H1 (cell line): ENCODE measurements around the gene UNC13C. TPM values are rescaled to one million over a fixed set of nuclear protein-coding genes. Genes with fewer than 3 reads are reported as not detected.

Experiments used
- CTCF ChIA-PET: fragments of 300-600 bp; sonication (Branson Sonifier 250); formaldehyde crosslinking; loops from one replicate; lab custom pipeline; 2021; ENCODE audit not compliant: partially characterized antibody; lab: Charles Lee
- POLR2A ChIA-PET: fragments of 300-600 bp; sonication (Branson Sonifier 250); formaldehyde crosslinking; loops from one replicate; lab custom pipeline; 2021; ENCODE audit warnings: inconsistent platforms; ENCODE audit not compliant: partially characterized antibody; lab: Charles Lee
- DNase-seq, 2 experiments: peaks; one replicate each; pipeline versions ENCODE4 v3.0.0 to v3.0.0-alpha.2; 2010 to 2022; ENCODE audit warnings: low spot score in 2 of 2, low read depth in 1 of 2, mixed read lengths in 1 of 2
- FAIRE-seq: peaks from 2 replicates; lab custom pipeline; 2011; peaks lifted over from hg19 to GRCh38; lab: Jason Lieb, UNC
- H2AFZ ChIP-seq: 2 replicates; pipeline ENCODE4 v1.8.1; 2012; ENCODE audit warnings: low read length, inconsistent platforms
- H2AK5ac ChIP-seq: 2 replicates; pipeline ENCODE4 v1.6.1; 2013; ENCODE audit warnings: low read depth, low read length
- H2BK120ac ChIP-seq: replicated peaks from 2 replicates; pipeline ENCODE3; 2013; ENCODE audit warnings: low read depth, low read length, inconsistent platforms
- H2BK12ac ChIP-seq: 2 replicates; pipeline ENCODE4 v1.6.1; 2013; ENCODE audit warnings: low read depth, low read length
- H2BK15ac ChIP-seq: 2 replicates; pipeline ENCODE4 v1.6.1; 2013; ENCODE audit warnings: low read length
- H2BK20ac ChIP-seq: 2 replicates; pipeline ENCODE4 v1.6.1; 2013; ENCODE audit warnings: low read length
- H2BK5ac ChIP-seq: 2 replicates; pipeline ENCODE4 v1.6.1; 2013; ENCODE audit warnings: low read depth, low read length
- H3K14ac ChIP-seq: 2 replicates; pipeline ENCODE4 v1.6.1; 2013; ENCODE audit warnings: inconsistent platforms; ENCODE audit not compliant: insufficient read length
- H3K18ac ChIP-seq: 2 replicates; pipeline ENCODE4 v1.6.1; 2013; ENCODE audit warnings: low read length; ENCODE audit errors: extremely low read depth
- H3K23ac ChIP-seq: 2 replicates; pipeline ENCODE4 v1.6.1; 2013; ENCODE audit warnings: inconsistent platforms; ENCODE audit not compliant: insufficient read length
- H3K23me2 ChIP-seq: 2 replicates; pipeline ENCODE4 v1.6.1; 2013; ENCODE audit warnings: low read depth, low read length
- H3K27ac ChIP-seq: 2 replicates; pipeline ENCODE4 v1.6.1; 2011; ENCODE audit warnings: low read depth, low read length, inconsistent platforms
- H3K27me3 ChIP-seq, 4 experiments: replicated peaks in 1 of 4; 1 replicate in 1 of 4; 2 replicates in 3 of 4; pipeline versions ENCODE4 v1.6.1 to v1.8.1; 2011 to 2013; ENCODE audit warnings: low read length in 3 of 4, mild to moderate bottlenecking in 3 of 4, inconsistent platforms in 2 of 4, mixed read lengths in 2 of 4, moderate library complexity in 1 of 4; ENCODE audit not compliant: control insufficient read depth in 3 of 4, insufficient read depth in 3 of 4; ENCODE audit errors: extremely low read depth in 1 of 4
- H3K36me3 ChIP-seq, 4 experiments: 2 replicates each; pipeline versions ENCODE4 v1.6.1 to v1.8.1; 2011 to 2013; ENCODE audit warnings: mild to moderate bottlenecking in 4 of 4, low read length in 3 of 4, moderate library complexity in 2 of 4, control low read depth in 1 of 4, inconsistent platforms in 1 of 4; ENCODE audit not compliant: insufficient read depth in 4 of 4, control insufficient read depth in 2 of 4
- H3K4ac ChIP-seq: replicated peaks from 2 replicates; pipeline ENCODE3; 2013; ENCODE audit warnings: low read length, low read depth, mixed read lengths, inconsistent platforms; ENCODE audit not compliant: insufficient read length
- H3K4me1 ChIP-seq, 4 experiments: replicated peaks in 1 of 4; 1 replicate in 1 of 4; 2 replicates in 3 of 4; pipeline versions ENCODE4 v1.6.1 to v1.8.1; 2011 to 2013; ENCODE audit warnings: low read length in 3 of 4, inconsistent platforms in 2 of 4, mixed read lengths in 1 of 4; ENCODE audit not compliant: insufficient read depth in 4 of 4, control insufficient read depth in 3 of 4
- H3K4me2 ChIP-seq, 2 experiments: 2 replicates each; pipeline versions ENCODE4 v1.6.1 to v1.8.1; 2011 to 2013; ENCODE audit warnings: low read depth in 2 of 2, low read length in 2 of 2, control low read depth in 1 of 2, inconsistent platforms in 1 of 2, mild to moderate bottlenecking in 1 of 2; ENCODE audit not compliant: insufficient read depth in 1 of 2
- H3K4me3 ChIP-seq, 4 experiments: fragments of 200-600, 300-600 bp in 1 of 4; sonication (generic), shearing (Covaris generic), sonication (Bioruptor Twin) in 1 of 4; 2 replicates each; pipeline versions ENCODE4 v1.5.1 to v1.8.1; 2011 to 2016; ENCODE audit warnings: low read length in 4 of 4, low read depth in 3 of 4, control low read depth in 2 of 4, inconsistent platforms in 2 of 4, mild to moderate bottlenecking in 2 of 4, mixed read lengths in 1 of 4, moderate library complexity in 1 of 4; ENCODE audit not compliant: insufficient read depth in 2 of 4; ENCODE audit errors: extremely low read depth in 1 of 4
- H3K56ac ChIP-seq: replicated peaks from 2 replicates; pipeline ENCODE3; 2013; ENCODE audit warnings: low read depth, mild to moderate bottlenecking, mixed read lengths, low read length, inconsistent platforms; ENCODE audit not compliant: insufficient read length
- H3K79me1 ChIP-seq: 2 replicates; pipeline ENCODE4 v1.6.1; 2013; ENCODE audit warnings: low read depth, low read length, control low read depth
- H3K79me2 ChIP-seq, 2 experiments: 2 replicates each; pipeline versions ENCODE4 v1.6.1 to v1.8.1; 2012 to 2013; ENCODE audit warnings: low read length in 2 of 2, mild to moderate bottlenecking in 2 of 2, inconsistent platforms in 1 of 2; ENCODE audit not compliant: insufficient read depth in 2 of 2, control insufficient read depth in 1 of 2
- H3K9ac ChIP-seq, 4 experiments: replicated peaks in 1 of 4; 1 replicate in 1 of 4; 2 replicates in 3 of 4; pipeline versions ENCODE4 v1.6.1 to v1.8.1; 2011 to 2013; ENCODE audit warnings: low read depth in 3 of 4, low read length in 3 of 4, control low read depth in 2 of 4, mild to moderate bottlenecking in 2 of 4, moderate library complexity in 2 of 4, inconsistent platforms in 1 of 4; ENCODE audit errors: extremely low read depth in 1 of 4
- H3K9me3 ChIP-seq, 2 experiments: 2 replicates each; pipeline versions ENCODE4 v1.6.1 to v1.8.1; 2012 to 2013; ENCODE audit warnings: mild to moderate bottlenecking in 2 of 2, moderate library complexity in 2 of 2, control low read depth in 1 of 2, inconsistent platforms in 1 of 2, low read depth in 1 of 2, low read length in 1 of 2, mixed read lengths in 1 of 2; ENCODE audit not compliant: insufficient read depth in 2 of 2
- H4K20me1 ChIP-seq, 2 experiments: replicated peaks in 1 of 2; 2 replicates each; pipeline versions ENCODE3 to v1.8.1; 2011 to 2013; ENCODE audit warnings: inconsistent platforms in 2 of 2, low read length in 2 of 2, mild to moderate bottlenecking in 1 of 2; ENCODE audit not compliant: insufficient read depth in 2 of 2, control insufficient read depth in 1 of 2
- H4K5ac ChIP-seq: 2 replicates; pipeline ENCODE4 v1.6.1; 2013; ENCODE audit warnings: low read length, low read depth, mixed read lengths, inconsistent platforms; ENCODE audit not compliant: insufficient read length
- H4K8ac ChIP-seq: 2 replicates; pipeline ENCODE4 v1.8.0; 2013; ENCODE audit warnings: mild to moderate bottlenecking, moderate library complexity, low read length, inconsistent platforms; ENCODE audit not compliant: insufficient read depth; ENCODE audit errors: extremely low read depth
- H4K91ac ChIP-seq: replicated peaks from 2 replicates; pipeline ENCODE3; 2013; ENCODE audit warnings: low read length, mixed read lengths, inconsistent platforms; ENCODE audit not compliant: insufficient read length
- BACH1 ChIP-seq: IDR thresholded peaks from 2 replicates; pipeline ENCODE4 v1.6.1; 2012; ENCODE audit warnings: low read length, improper control_type of control experiment
- BRCA1 ChIP-seq: IDR thresholded peaks from 2 replicates; pipeline ENCODE4 v1.6.1; 2012; ENCODE audit warnings: low read depth, low read length, improper control_type of control experiment
- CTCF ChIP-seq, 3 experiments: IDR thresholded peaks; 1 replicate in 2 of 3; 2 replicates in 1 of 3; pipeline versions ENCODE4 v1.5.1 to v1.6.1; 2011; ENCODE audit warnings: low read length in 3 of 3, mild to moderate bottlenecking in 3 of 3, inconsistent platforms in 2 of 3, low read depth in 1 of 3, moderate library complexity in 1 of 3; ENCODE audit not compliant: insufficient read depth in 1 of 3; ENCODE audit errors: control extremely low read depth in 1 of 3
- EZH2 ChIP-seq: fragments of 200-600 bp; sonication (generic); IDR thresholded peaks from 2 replicates; pipeline ENCODE4 v1.7.1; 2012; ENCODE audit warnings: low read depth, mild to moderate bottlenecking, moderate library complexity, low read length, inconsistent platforms; ENCODE audit not compliant: severe bottlenecking
- GTF2F1 ChIP-seq: IDR thresholded peaks from 2 replicates; pipeline ENCODE4 v1.6.1; 2012; ENCODE audit warnings: low read depth, low read length, improper control_type of control experiment, borderline replicate concordance
- NRF1 ChIP-seq: IDR thresholded peaks from 2 replicates; pipeline ENCODE4 v1.6.1; 2011; ENCODE audit warnings: mild to moderate bottlenecking, low read depth, low read length, improper control_type of control experiment
- POLR2A ChIP-seq, 2 experiments: IDR thresholded peaks; 1 replicate in 1 of 2; 2 replicates in 1 of 2; pipeline ENCODE4 v1.6.1; 2011; ENCODE audit warnings: low read depth in 2 of 2, low read length in 2 of 2, mild to moderate bottlenecking in 2 of 2; ENCODE audit errors: control extremely low read depth in 1 of 2
- RXRA ChIP-seq: IDR thresholded peaks from 2 replicates; pipeline ENCODE4 v1.6.1; 2011; ENCODE audit warnings: low read depth, mild to moderate bottlenecking, low read length, moderate library complexity; ENCODE audit not compliant: insufficient read depth
- SP2 ChIP-seq: IDR thresholded peaks from 2 replicates; pipeline ENCODE4 v1.6.1; 2012; ENCODE audit warnings: mild to moderate bottlenecking, low read length, inconsistent platforms
- SP4 ChIP-seq: IDR thresholded peaks from 2 replicates; pipeline ENCODE4 v1.6.1; 2012; ENCODE audit warnings: low read length, inconsistent platforms
- ZNF274 ChIP-seq: IDR thresholded peaks from 2 replicates; pipeline ENCODE4 v1.7.0; 2012; ENCODE audit warnings: low read length, borderline replicate concordance; ENCODE audit errors: extremely low read depth
- WGBS, 2 experiments: shearing (Covaris generic) in 1 of 2; methylation state at CpG; one replicate each; pipeline versions ENCODE4 v1.1.6 to v1.1.7; 2013 to 2015; ENCODE audit warnings: low lambda C conversion rate in 2 of 2, mixed read lengths in 2 of 2, inconsistent platforms in 1 of 2, low coverage in 1 of 2, missing lambda C conversion rate in 1 of 2; ENCODE audit not compliant: insufficient replicate concordance in 2 of 2, insufficient coverage in 1 of 2, insufficient read length in 1 of 2; ENCODE audit errors: extremely low coverage in 1 of 2, missing lambda C conversion rate in 1 of 2; 5-methylcytosine and 5-hydroxymethylcytosine counted together
- polyA plus RNA-seq, 7 experiments: library from polyadenylated mRNA; depleted of rRNA in 3 of 7; stranded (reverse) in 5 of 7; unstranded in 2 of 7; fragments of >200 nt in 5 of 7; fragments of 200-250 nt in 2 of 7; gene quantifications; 1 replicate in 5 of 7; 2 replicates in 1 of 7; 4 replicates in 1 of 7; pipeline versions ENCODE4 v1.2.1 to v1.2.3, GENCODE V29; 2011 to 2013; ENCODE audit warnings: missing spikeins in 2 of 7, mixed read lengths in 2 of 7
- total RNA-seq: library from RNA; stranded (reverse); fragmentation: NEBNext Ultra II Directional; extraction: Animal tissue kit (Norgen Biotek cat#: 25700); gene quantifications from 2 replicates; pipeline ENCODE4 v1.2.1, GENCODE V29; 2021
- TF ChIP-seq, protein P1 (sequence below): IDR thresholded peaks from 2 replicates; pipeline ENCODE4 v1.6.1; 2011; ENCODE audit warnings: low read length, improper control_type of control experiment

The UNC13C gene
- total and polyA plus RNA-seq, 2 of the 8 experiments (the other 6 are each of a cell fraction or from before 2014, with no cell fraction given): 0.02 to 0.13 TPM

GRCh38 chr15:54035616-54036015, 57.4 kb downstream of the UNC13C start:
- no peaks in the 10 kb centered on the region for H3K79me1 ChIP-seq
- H3K23ac ChIP-seq: no peak overlapping the region
- no peak overlapping the region for H3K14ac ChIP-seq
- no peak overlapping the region for H2AFZ ChIP-seq
- 84% methylated on average over 7 of the region's 7 CpGs; no CpG with 5 or more reads in 1 of the 2 experiments for WGBS, 2 experiments
- no peak overlapping the region for H2AK5ac ChIP-seq
- no peak overlapping the region for H3K27ac ChIP-seq
- no peak overlapping the region for H2BK12ac ChIP-seq
- no peak overlapping the region for H3K9ac ChIP-seq
- ChIA-PET CTCF (no interaction called here), POLR2A (no interaction called here)
- H4K20me1 ChIP-seq: no peaks in the 10 kb centered on the region
- H3K4me3 ChIP-seq: no peak overlapping the region
- H3K27me3 ChIP-seq: no peaks in the 10 kb centered on the region
- H2BK5ac ChIP-seq: no peak overlapping the region
- no peaks in the 10 kb centered on the region for H3K4me1 ChIP-seq
- H3K18ac ChIP-seq: no peak overlapping the region
- H3K56ac ChIP-seq: no peak overlapping the region
- no peak overlapping the region for H4K5ac ChIP-seq
- no peak overlapping the region for H3K4me2 ChIP-seq
- H3K4ac ChIP-seq: no peak overlapping the region
- no peak overlapping the region for H2BK120ac ChIP-seq
- FAIRE-seq (no peak), DNase-seq (no peak)
- no peak overlapping the region for H2BK15ac ChIP-seq
- no peaks in the 10 kb centered on the region for H3K23me2 ChIP-seq
- no peak overlapping the region for H4K8ac ChIP-seq
- H2BK20ac ChIP-seq: no peak overlapping the region
- no peak overlapping the region for H4K91ac ChIP-seq
- H3K36me3 ChIP-seq: no peaks in the 10 kb centered on the region
- H3K79me2 ChIP-seq: no peaks in the 10 kb centered on the region
- peaks cover 10 to 37% of the 10 kb centered on the region in 2 experiments; a peak in 3 of 4 replicates for H3K9me3 ChIP-seq
- TF ChIP-seq RXRA (no peak), NRF1 (no peak), ZNF274 (no peak), BACH1 (no peak), SP4 (no peak), CTCF (IDR thresholded peaks at IDR 0.05; ENCODE audit: control extremely low read depth in 1 of 3, insufficient read depth in 1 of 3, low read depth in 1 of 3, low read length in 3 of 3) (no peak), EZH2 (no peak), GTF2F1 (no peak), SP2 (no peak), BRCA1 (no peak), POLR2A (IDR thresholded peaks at IDR 0.05; ENCODE audit: control extremely low read depth in 1 of 2, low read depth in 2 of 2, low read length in 2 of 2) (no peak)
- TF ChIP-seq, protein P1, sequence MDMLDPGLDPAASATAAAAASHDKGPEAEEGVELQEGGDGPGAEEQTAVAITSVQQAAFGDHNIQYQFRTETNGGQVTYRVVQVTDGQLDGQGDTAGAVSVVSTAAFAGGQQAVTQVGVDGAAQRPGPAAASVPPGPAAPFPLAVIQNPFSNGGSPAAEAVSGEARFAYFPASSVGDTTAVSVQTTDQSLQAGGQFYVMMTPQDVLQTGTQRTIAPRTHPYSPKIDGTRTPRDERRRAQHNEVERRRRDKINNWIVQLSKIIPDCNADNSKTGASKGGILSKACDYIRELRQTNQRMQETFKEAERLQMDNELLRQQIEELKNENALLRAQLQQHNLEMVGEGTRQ: no peak
